SHP77 (cell line): ENCODE measurements around the gene ARF4.
A peak's percentile ranks its signal among the peaks of the same experiment; 100 is the strongest.
"Not testable (repeated sequence)": the region's sequence is repeated elsewhere in the genome, so short reads cannot be mapped to it uniquely, and the experiment has no call there.

Experiments
- DNase-seq, 2 experiments: peaks; one replicate each; lab custom pipeline; 2025; lab: John Stamatoyannopoulos, UW

Gene ARF4

GRCh38 chr3:57597127-57597923 lies at the start of gene ARF4:
Gene ARF4, minus strand, starts transcription at chr3:57597344. Its CDS starts 204 bp downstream, at chr3:57597140.
- DNase-seq: peak; percentile 98 to 99

DNA sequence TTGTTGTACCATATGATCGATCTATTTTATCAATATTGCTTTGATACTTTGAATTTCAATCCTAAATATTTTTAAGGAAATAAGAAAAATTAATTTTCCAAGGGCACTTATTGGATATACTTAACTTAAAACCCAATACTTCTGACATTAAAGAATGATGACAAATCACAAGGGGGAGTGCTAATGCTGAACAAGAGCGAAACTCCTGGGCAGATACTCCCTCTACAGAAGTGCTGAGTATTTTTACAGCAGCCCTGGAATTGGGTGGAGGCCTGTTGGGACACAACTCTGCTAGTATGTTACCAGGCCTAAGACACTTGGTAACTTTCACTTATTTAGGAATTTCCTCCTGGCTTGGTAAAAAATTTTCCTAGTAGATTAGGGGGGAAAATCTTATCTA lies 49.6 kb upstream of the ARF4 start:
- DNase-seq: no peak

DNA sequence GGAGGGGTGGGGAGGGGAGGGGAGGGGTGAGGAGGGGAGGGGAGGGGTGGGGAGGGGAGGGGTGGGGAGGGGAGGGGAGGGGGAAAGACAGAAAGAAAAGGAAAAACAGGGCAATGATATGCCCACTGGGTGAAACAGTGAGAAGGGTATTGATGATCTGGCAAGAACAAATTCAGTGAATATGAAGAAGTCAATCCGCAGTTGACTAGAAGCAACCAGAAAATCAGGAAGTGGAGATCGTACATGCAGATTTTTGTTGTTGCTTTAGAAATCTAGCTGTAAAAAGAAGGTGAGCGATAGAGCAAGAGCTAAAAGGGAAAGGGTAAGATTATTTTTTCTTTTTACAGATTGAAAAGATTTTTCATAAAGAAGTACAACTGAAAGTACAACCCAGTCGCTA lies 47.6 kb upstream of the ARF4 start:
- DNase-seq: no peak

GRCh38 chr3:57637391-57637790 lies 40.2 kb upstream of the ARF4 start:
- no peak for DNase-seq

DNA sequence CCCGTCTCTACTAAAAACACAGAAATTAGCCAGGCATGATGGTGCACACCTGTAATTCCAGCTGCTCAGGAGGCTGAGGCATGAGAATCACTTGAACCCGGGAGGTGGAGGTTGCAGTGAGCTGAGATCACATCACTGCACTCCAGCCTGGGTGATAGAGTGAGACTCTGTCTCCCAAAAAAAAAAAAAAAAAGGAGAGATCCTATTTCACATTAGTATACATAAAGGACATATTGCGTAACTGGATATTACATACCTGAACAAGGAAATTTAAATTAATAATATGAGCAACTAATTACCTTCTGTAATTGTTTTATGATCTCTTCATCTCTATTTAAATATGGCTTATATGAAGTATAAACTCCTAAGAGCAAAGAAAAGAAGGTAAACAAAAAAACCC lies 37.1 kb upstream of the ARF4 start:
- not testable (repeated sequence) for DNase-seq

DNA sequence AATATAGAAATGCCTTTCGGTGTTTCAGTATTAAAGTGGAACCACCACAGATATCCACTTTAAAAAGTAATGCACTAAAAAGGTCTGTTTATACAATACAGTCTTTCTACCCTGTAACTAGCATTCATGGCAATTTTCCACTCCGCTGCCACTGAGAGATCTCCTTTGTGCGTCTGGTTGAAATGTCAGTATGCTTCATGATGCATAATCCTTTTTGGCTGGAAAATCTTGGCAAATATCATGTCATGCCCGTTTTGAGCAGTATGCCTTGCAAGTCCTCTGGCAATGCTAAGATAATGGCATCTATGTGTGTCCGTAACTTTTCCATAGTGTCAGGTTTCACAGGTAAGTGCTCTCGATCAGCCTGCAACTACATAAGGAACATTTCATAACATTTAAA lies 30.8 kb upstream of the ARF4 start:
- no peak for DNase-seq

- DNase-seq: no peak
Measured at GRCh38 chr3:57624801-57625200, 27.7 kb upstream of the ARF4 start.

GRCh38 chr3:57622362-57622761 lies 25.2 kb upstream of the ARF4 start:
- no peak for DNase-seq

DNA sequence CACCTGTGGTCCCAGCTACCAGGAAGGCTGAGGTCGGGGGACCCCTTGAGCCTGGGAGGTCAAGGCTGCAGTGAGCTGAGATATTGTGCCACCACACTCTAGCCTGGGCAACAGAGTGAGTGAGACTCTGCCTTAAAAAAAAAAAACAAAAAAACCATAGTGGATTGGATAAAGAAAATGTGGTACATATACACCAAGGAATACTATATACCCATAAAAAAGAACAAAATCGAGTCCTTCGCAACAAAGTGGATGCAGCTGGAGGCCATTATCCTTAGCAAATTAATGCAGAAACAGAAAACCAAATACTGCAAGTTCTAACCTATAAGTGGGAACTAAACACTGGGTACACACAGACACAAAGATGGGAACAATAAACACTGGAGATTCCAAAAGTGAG lies 20.6 kb upstream of the ARF4 start:
- DNase-seq: no peak

DNA sequence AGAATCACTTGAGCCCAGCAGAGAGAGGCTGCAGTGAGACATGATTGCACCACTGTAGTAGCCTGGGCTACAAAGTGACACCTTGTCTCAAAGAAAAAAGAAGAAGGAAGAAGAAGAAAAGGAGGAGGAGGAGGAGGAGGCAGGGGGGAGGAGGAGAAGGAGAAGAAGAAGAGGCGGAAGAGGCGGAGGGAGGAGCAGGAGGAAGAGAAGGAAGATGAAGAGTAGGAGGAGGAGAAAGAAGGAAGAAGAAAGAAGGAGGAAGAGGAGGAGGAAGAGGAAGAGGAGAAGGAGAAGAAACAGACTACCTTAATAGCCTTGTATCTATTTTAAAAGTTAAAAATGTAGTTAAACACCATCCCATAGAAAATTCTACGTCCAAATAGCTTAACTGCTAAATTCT lies 19.1 kb upstream of the ARF4 start:
- no peak for DNase-seq

DNA sequence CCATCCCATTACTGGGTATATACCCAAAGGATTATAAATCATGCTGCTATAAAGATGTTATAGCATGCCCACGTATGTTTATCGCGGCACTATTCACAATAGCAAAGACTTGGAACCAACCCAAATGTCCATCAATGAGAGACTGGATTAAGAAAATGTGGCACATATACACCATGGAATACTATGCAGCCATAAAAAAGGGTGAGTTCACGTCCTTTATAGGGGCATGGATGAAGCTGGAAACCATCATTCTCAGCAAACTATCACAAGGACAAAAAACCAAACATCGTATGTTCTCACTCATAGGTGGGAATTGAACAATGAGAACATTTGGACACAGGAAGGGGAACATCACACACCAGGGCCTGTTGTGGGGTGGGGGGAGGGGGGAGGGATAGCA lies 14.7 kb upstream of the ARF4 start:
- DNase-seq: not testable (repeated sequence)

DNA sequence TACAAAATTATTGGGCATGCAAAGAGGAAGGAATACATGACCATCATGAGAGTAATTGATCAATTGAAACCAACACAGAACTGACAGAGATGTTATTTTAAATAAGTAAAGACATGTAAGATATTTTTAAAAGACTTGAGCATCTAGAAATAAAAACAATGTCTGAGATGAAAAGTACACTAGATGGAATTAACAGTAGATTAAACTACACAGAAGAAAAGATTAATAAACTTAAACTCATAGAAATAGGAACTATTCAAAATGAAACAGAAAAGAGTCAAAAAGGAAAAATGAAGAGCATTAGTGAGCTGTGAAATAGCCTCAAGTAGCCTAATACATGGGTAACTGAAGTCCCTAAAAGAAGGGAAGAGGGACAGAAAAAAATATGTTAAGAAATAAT lies 8.5 kb upstream of the ARF4 start:
- no peak for DNase-seq

DNA sequence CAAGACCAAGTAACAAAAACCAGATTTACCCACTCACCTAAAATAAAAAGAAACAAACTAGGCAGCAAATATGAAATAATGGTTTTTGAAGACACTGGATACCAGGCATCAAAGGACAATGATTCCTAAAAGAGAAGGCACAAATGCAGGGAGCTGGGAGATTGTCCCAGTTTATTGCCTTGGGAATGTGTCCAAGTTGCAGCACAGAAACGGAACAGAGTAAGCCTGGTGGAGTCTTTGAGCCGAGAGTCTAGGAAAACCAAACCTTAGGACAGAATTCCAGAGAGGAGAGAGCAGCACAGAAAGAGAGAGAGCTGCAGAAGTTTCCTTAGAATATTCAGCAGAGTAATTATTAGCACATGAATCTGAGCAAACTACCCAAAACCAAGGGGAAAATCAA lies 7.8 kb upstream of the ARF4 start:
- DNase-seq: no peak

DNA sequence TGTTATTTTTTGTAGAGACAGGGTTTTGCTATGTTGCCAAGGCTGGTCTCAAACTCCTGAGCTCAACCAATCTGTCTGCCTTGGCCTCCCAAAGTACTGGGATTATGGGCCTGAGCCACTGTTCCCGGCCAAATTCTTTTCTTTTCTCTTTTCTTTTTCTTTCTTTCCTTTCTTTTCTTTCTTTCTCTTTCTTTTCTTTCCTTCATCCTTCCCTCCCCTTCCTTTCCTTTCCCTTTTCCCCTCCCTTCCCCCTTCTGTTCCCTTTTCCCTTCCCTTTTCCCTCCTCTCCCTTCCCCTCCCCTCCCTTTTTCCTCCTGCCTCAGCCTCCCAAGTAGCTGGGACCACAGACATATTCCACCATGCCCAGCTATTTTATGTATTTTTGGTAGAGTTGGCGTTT lies 3.1 kb upstream of the ARF4 start:
- no peak for DNase-seq

DNA sequence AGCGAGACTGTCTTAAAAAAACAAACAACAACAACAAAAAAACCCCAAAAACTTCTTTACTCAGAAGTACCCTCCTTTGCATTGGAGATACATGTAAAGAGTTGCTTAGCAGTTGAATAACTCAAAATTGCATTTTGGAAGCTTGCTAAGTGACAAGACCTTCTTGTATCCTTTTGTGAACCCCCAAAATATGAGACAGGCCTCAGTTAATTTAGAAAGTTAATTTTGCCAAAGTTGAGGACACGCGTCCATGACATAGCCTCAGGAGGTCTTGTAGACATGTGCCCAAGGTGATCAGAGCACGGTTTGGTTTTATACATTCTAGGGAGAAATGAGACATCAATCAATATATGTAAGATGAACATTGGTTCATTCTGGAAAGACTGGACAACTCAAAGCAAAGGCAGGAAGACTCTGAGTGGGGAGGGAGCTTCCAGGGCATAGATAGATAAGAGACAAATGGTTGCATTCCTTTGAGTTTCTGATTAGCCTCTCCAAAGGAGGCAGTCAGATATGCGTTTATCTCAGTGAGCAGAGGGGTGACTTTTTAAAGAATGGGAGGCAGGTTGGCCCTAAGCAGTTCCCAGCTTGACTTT lies 1.7 kb upstream of the ARF4 start:
- DNase-seq: no peak

DNA sequence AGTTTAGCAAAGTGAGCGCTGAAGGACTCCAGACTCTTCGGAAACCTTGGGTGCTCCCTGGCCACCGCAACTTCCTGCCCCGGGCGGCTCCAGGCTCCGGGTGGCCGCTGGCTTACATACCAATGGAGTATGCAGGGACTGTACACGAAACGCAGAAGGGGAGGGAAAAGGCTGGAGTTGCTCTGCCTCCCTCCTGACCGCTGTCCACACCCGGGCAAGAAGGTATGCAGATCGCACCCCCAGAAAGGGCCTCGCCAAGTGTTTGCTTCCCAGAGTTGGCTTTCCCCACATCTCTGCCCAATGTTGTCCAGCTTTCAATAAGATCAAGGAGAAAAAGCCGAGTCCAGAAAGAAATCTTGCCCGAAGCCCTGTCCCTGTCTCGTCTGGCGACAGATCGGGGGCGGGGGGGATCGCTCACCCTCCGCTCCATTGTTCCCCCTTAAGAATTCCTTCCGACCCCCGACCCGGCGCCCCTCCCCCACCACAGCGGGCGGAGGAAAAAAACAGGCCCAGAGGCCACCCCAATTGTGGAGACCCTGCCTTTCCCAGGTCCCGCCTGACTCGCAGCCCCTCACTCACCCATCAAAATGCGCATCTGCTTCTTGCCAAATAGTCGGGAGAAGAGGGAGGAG lies 533 bp downstream of the ARF4 start:
- peak; percentile 33 to 43 for DNase-seq

- no peak for DNase-seq
Measured at GRCh38 chr3:57594576-57594975, 2.6 kb downstream of the ARF4 start.

- no peak for DNase-seq
Measured at GRCh38 chr3:57594144-57594543, 3.0 kb downstream of the ARF4 start.

DNA sequence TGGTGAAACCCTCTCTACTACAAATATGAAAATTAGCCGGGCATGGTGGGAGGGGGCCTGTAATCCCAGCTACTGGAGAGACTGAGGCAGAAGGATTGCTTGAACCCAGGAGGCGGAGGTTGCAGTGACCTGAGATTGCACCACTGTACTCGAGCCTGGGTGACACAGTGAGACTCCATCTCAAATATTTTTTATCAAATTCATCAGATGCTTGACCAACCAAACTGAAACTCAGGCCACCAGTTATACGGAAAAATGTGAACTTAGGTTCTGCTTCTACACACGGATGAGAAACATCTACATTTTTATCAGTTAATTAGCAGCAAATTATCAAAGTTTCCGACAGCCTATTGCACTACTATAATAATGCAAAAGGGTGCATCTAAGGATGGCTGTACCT lies 4.8 kb downstream of the ARF4 start:
- DNase-seq: no peak

- DNase-seq: no peak
Measured at GRCh38 chr3:57587905-57588304, 9.2 kb downstream of the ARF4 start.

- DNase-seq: no peak
Measured at GRCh38 chr3:57586778-57587177, 10.4 kb downstream of the ARF4 start.

DNA sequence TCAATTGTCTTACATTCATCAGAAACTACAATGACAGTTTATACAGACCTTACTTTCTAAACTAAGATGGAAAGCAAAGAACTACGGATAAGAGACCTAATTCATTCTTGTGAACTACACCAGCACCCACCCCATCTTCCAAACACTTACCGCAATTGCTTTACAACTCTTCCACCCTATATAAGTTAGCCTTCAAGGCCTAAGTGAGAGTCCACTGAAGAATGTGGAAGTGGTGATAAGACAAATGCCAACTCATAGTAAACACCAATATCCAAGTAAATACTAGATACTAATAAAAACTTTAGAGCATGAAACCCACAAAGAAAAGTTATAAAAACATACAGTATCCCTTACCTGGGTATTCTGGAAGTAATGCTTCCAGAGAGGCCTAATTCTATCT lies 13.6 kb downstream of the ARF4 start:
- no peak for DNase-seq

DNA sequence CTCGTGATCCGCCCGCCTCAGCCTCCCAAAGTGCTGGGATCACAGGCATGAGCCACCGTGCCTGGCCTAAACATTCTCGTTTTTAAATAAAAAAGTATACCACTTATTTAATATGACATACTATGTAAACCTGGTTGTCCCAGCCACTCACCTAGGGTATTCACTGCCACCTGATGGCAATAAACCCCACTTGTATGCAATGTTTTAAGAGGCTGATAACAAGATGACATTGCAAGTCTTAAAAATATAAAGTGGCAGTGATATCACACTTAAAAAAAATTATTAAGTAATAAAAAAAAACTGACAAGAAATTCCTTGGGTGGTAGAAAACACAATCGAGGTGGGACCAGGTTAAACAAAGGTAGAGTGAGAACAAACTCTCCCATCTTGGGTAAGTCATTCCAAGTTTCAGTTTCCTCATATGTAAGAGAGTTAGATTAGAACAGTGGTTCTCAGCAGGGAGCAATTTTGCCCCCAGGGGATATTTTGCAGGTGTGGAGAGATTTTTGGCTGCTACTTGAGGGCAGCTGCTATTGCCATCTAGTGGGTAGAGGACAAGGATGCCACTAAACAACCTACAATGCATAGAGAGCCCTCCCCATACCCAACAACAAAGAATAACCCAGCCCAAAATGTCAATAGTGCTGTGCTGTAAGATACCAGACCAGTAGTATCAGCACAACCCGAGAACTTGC lies 14.5 kb downstream of the ARF4 start:
- DNase-seq: peak in 1 of 2 experiments; percentile 10
